Loucy (cell line): ENCODE results near the gene MAD1L1.

ENCODE experiments used
- H2AFZ ChIP-seq: fragments of 200-600 bp; sonication (generic); 2 replicates; pipeline ENCODE4 v1.6.0; 2016; ENCODE audit warnings: antibody characterized with exemption, mild to moderate bottlenecking, low read length, moderate library complexity
- H3F3A ChIP-seq: fragments of 200-600 bp; 2 replicates; pipeline ENCODE4 v1.6.0; 2016; ENCODE audit warnings: antibody characterized with exemption, low read depth, mild to moderate bottlenecking
- H3K27me3 ChIP-seq: fragments of 200-600 bp; sonication (generic); 2 replicates; pipeline ENCODE4 v1.6.1; 2014; ENCODE audit warnings: low read length, mild to moderate bottlenecking; ENCODE audit not compliant: insufficient read depth, poor library complexity, severe bottlenecking
- H3K36me3 ChIP-seq: fragments of 200-600 bp; sonication (generic); 2 replicates; pipeline ENCODE4 v1.6.1; 2016; ENCODE audit warnings: low read length; ENCODE audit not compliant: insufficient read depth
- H3K4me1 ChIP-seq: fragments of 200-600 bp; sonication (generic); 2 replicates; pipeline ENCODE4 v1.5.1; 2014; ENCODE audit warnings: low read length, mild to moderate bottlenecking; ENCODE audit not compliant: insufficient read depth, poor library complexity, severe bottlenecking
- H3K4me2 ChIP-seq: fragments of 200-600 bp; sonication (generic); 2 replicates; pipeline ENCODE4 v1.6.0; 2014; ENCODE audit warnings: antibody characterized with exemption, low read length, low read depth, mild to moderate bottlenecking; ENCODE audit not compliant: poor library complexity, severe bottlenecking
- H3K4me3 ChIP-seq: fragments of 200-600 bp; sonication (generic); 2 replicates; pipeline ENCODE4 v1.5.1; 2014; ENCODE audit warnings: low read length, mild to moderate bottlenecking, mixed read lengths; ENCODE audit not compliant: poor library complexity, severe bottlenecking
- H3K79me2 ChIP-seq: fragments of 200-600 bp; sonication (generic); 2 replicates; pipeline ENCODE4 v1.6.1; 2014; ENCODE audit warnings: low read length; ENCODE audit not compliant: insufficient read depth
- H3K9ac ChIP-seq: fragments of 200-600 bp; sonication (generic); 2 replicates; pipeline ENCODE4 v1.6.0; 2014; ENCODE audit warnings: mild to moderate bottlenecking, low read depth, low read length, moderate library complexity; ENCODE audit not compliant: poor library complexity, severe bottlenecking
- H3K9me2 ChIP-seq: fragments of 200-600 bp; sonication (generic); replicated peaks from 2 replicates; pipeline ENCODE4 v1.6.1; 2016; ENCODE audit warnings: low read depth, low read length, mixed read lengths
- H3K9me3 ChIP-seq: fragments of 200-600 bp; sonication (generic); 2 replicates; pipeline ENCODE4 v1.6.1; 2014; ENCODE audit warnings: mild to moderate bottlenecking, antibody characterized with exemption, low read length, low read depth; ENCODE audit not compliant: insufficient read depth
- H4K20me1 ChIP-seq: fragments of 200-600 bp; sonication (generic); 2 replicates; pipeline ENCODE4 v1.6.0; 2014; ENCODE audit warnings: antibody characterized with exemption, low read length, mild to moderate bottlenecking; ENCODE audit not compliant: insufficient read depth, poor library complexity, severe bottlenecking
- CTCF ChIP-seq: fragments of 200-600 bp; sonication (generic); conservative IDR thresholded peaks from 2 replicates; pipeline ENCODE4 v1.5.1; 2014; ENCODE audit warnings: mild to moderate bottlenecking, antibody characterized with exemption, low read length
- EZH2phosphoT487 ChIP-seq: fragments of 200-600 bp; IDR thresholded peaks from 2 replicates; pipeline ENCODE4 v1.6.1; 2018; ENCODE audit warnings: antibody characterized with exemption, mild to moderate bottlenecking, moderate library complexity, borderline replicate concordance

MAD1L1 gene

GRCh38 chr7:2148189-2148588 lies 84.6 kb downstream of the MAD1L1 start:
- H3K9ac ChIP-seq, result no peak overlapping the region
- TF ChIP-seq CTCF (peak; percentile 18; the same call in 1 of the 2 replicates), EZH2phosphoT487 (no peak)
- no peaks in the 10 kb centered on the region for H3K4me1 ChIP-seq
- peaks cover 5% of the 10 kb centered on the region; the same call in 1 of the 2 replicates for H3K79me2 ChIP-seq
- no peaks in the 10 kb centered on the region for H3F3A ChIP-seq
- H3K4me3 ChIP-seq, result no peak overlapping the region
- no peaks in the 10 kb centered on the region for H3K9me2 ChIP-seq
- no peaks in the 10 kb centered on the region for H3K27me3 ChIP-seq
- H2AFZ ChIP-seq, result no peak overlapping the region
- peaks cover 48% of the 10 kb centered on the region; the same call in 1 of the 2 replicates for H3K36me3 ChIP-seq
- no peak overlapping the region for H3K4me2 ChIP-seq
- H3K9me3 ChIP-seq, result no peaks in the 10 kb centered on the region
- no peaks in the 10 kb centered on the region for H4K20me1 ChIP-seq

GRCh38 chr7:2146676-2147472 lies 85.9 kb downstream of the MAD1L1 start:
- Histone ChIP-seq H4K20me1 (no peaks in the 10 kb centered on the region), H3K9me2 (no peaks in the 10 kb centered on the region), H3K9me3 (no peaks in the 10 kb centered on the region), H3F3A (no peaks in the 10 kb centered on the region), H3K9ac (no peak overlapping the region), H3K36me3 (peaks cover 50% of the 10 kb centered on the region; the same call in 1 of the 2 replicates), H2AFZ (no peak overlapping the region), H3K4me3 (no peak overlapping the region), H3K4me2 (no peak overlapping the region), H3K4me1 (no peaks in the 10 kb centered on the region), H3K27me3 (no peaks in the 10 kb centered on the region), H3K79me2 (no peaks in the 10 kb centered on the region)
- no peak for TF ChIP-seq EZH2phosphoT487
- no peak for TF ChIP-seq CTCF

GRCh38 chr7:2145835-2146580 lies 86.7 kb downstream of the MAD1L1 start:
- Histone ChIP-seq H3K9ac (no peak overlapping the region), H3K79me2 (no peaks in the 10 kb centered on the region), H2AFZ (no peak overlapping the region), H3K9me2 (no peaks in the 10 kb centered on the region), H4K20me1 (no peaks in the 10 kb centered on the region), H3K27me3 (no peaks in the 10 kb centered on the region), H3K9me3 (no peaks in the 10 kb centered on the region), H3K4me3 (no peak overlapping the region), H3K36me3 (peaks cover 46% of the 10 kb centered on the region; the same call in 1 of the 2 replicates), H3K4me2 (no peak overlapping the region), H3F3A (no peaks in the 10 kb centered on the region), H3K4me1 (no peaks in the 10 kb centered on the region)
- TF ChIP-seq EZH2phosphoT487 (no peak), CTCF (no peak)
